Natural killer cell (primary cell): ENCODE data around the gene PSMC3IP. TPM values are rescaled to one million over a fixed set of nuclear protein-coding genes. Genes with fewer than 3 reads are reported as not detected.
A peak's percentile ranks its signal among the peaks of the same experiment; 100 is the strongest.
"Not testable (repeated sequence)": the region's sequence is repeated elsewhere in the genome, so short reads cannot be mapped to it uniquely, and the experiment has no call there.

Experiments used
- ATAC-seq, 3 donors: fragments of 150-1000 bp in 2 of 3; fragments of 200-7000 bp in 1 of 3; cut with Tn5 transposase; 1 replicate in 1 of 3; 2 replicates in 2 of 3; pipeline ENCODE4 v1.10.0; 2021; ENCODE audit warnings: mild to moderate bottlenecking in 2 of 3, moderate library complexity in 2 of 3
- DNase-seq, 2 donors: peaks; one replicate each; pipeline versions ENCODE4 v3.0.0 to v3.0.0-alpha.2; 2013 to 2021; ENCODE audit warnings: mixed read lengths in 1 of 2
- H3K27ac ChIP-seq: one replicate; pipeline ENCODE4 v1.5.1; 2013; ENCODE audit warnings: mild to moderate bottlenecking, low read length
- H3K27me3 ChIP-seq: one replicate; pipeline ENCODE4 v1.6.1; 2013; ENCODE audit warnings: low read length; ENCODE audit not compliant: control insufficient read depth, insufficient read depth
- H3K36me3 ChIP-seq: one replicate; pipeline ENCODE4 v1.6.1; 2013; ENCODE audit warnings: low read length; ENCODE audit not compliant: control insufficient read depth, insufficient read depth
- H3K4me1 ChIP-seq: one replicate; pipeline ENCODE4 v1.6.1; 2013; ENCODE audit warnings: low read length; ENCODE audit not compliant: control insufficient read depth, insufficient read depth
- H3K4me3 ChIP-seq: one replicate; pipeline ENCODE4 v1.5.1; 2013; ENCODE audit warnings: low read length
- H3K9me3 ChIP-seq: one replicate; pipeline ENCODE4 v1.6.1; 2013; ENCODE audit warnings: low read length; ENCODE audit not compliant: control insufficient read depth, insufficient read depth
- H3K27ac Mint-ChIP-seq, 2 donors: one replicate each; pipeline ENCODE4 v1.8.0; 2022; ENCODE audit warnings: mild to moderate bottlenecking in 2 of 2, mixed read lengths in 2 of 2, moderate library complexity in 1 of 2
- H3K27me3 Mint-ChIP-seq, 2 donors: one replicate each; pipeline ENCODE4 v1.8.0; 2022; ENCODE audit warnings: low read depth in 2 of 2, mixed read lengths in 2 of 2
- H3K36me3 Mint-ChIP-seq: one replicate; pipeline ENCODE4 v1.8.0; 2022; ENCODE audit warnings: mixed read lengths
- H3K4me1 Mint-ChIP-seq, 2 donors: one replicate each; pipeline ENCODE4 v1.8.0; 2022; ENCODE audit warnings: mixed read lengths in 2 of 2
- H3K4me3 Mint-ChIP-seq: one replicate; pipeline ENCODE4 v1.8.0; 2022; ENCODE audit warnings: mild to moderate bottlenecking, moderate library complexity, mixed read lengths
- H3K9me3 Mint-ChIP-seq, 2 donors: one replicate each; pipeline ENCODE4 v1.8.0; 2022; ENCODE audit warnings: mixed read lengths in 2 of 2
- CTCF ChIP-seq: fragments of 200-600 bp; IDR thresholded peaks from one replicate; pipeline ENCODE4 v1.8.0; 2022; ENCODE audit warnings: antibody characterized with exemption
- WGBS: methylation state at CpG from one replicate; pipeline ENCODE4 v1.1.7; 2013; ENCODE audit warnings: missing lambda C conversion rate; ENCODE audit not compliant: insufficient coverage; 5-methylcytosine and 5-hydroxymethylcytosine counted together
- intact Hi-C: fragments of 100-400 bp; cut with micrococcal nuclease; formaldehyde crosslinking; loops from one replicate; pipeline ENCODE4 v1.14.2; 2022
- total RNA-seq, 4 donors: library from RNA; stranded (reverse); fragments of 120-200 nt in 1 of 4; gene quantifications; one replicate each; pipeline versions ENCODE4 v1.2.3 to v1.2.4, GENCODE V29; 2013 to 2022

The PSMC3IP gene
- total RNA-seq, 3 donors from 2014 or later (not counting 1 experiment from before 2014, with no cell fraction given) = 5.0 to 6.2 (median 5.7) TPM

GRCh38 chr17:42612013-42612412 lies 34.5 kb upstream of the PSMC3IP start:
- H3K27me3 ChIP-seq = no peaks in the 10 kb centered on the region
- H3K36me3 ChIP-seq = peaks cover 30% of the 10 kb centered on the region
- WGBS = 99% methylated on average over 4 of the region's 4 CpGs
- DNase-seq = no peak
- Mint-ChIP-seq H3K27ac (no peak overlapping the region), H3K9me3 (no peaks in the 10 kb centered on the region), H3K36me3 (no peaks in the 10 kb centered on the region), H3K4me1 (peaks cover 22 to 27% of the 10 kb centered on the region in 2 donors), H3K27me3 (no peaks in the 10 kb centered on the region), H3K4me3 (no peak overlapping the region)
- no peak for ATAC-seq
- H3K27ac ChIP-seq = no peak overlapping the region
- no peak overlapping the region for H3K4me3 ChIP-seq
- intact Hi-C loops = no loop called here
- no peaks in the 10 kb centered on the region for H3K9me3 ChIP-seq
- peaks cover 17% of the 10 kb centered on the region for H3K4me1 ChIP-seq
- TF ChIP-seq CTCF = no peak

GRCh38 chr17:42609814-42610801 lies 32.6 kb upstream of the PSMC3IP start:
- 25% methylated on average over 31 of the region's 42 CpGs for WGBS
- Histone ChIP-seq H3K27ac (peak overlapping the region; percentile 67), H3K4me3 (peak overlapping the region; percentile 73), H3K4me1 (peaks cover 32% of the 10 kb centered on the region), H3K36me3 (peaks cover 25% of the 10 kb centered on the region)
- H3K36me3 Mint-ChIP-seq, H3K27me3 ChIP-seq, DNase-seq, H3K9me3 Mint-ChIP-seq, H3K9me3 ChIP-seq, ATAC-seq, H3K27me3 Mint-ChIP-seq: not testable (repeated sequence)
- H3K4me1 Mint-ChIP-seq = peaks cover 36 to 45% of the 10 kb centered on the region in 2 donors
- H3K27ac Mint-ChIP-seq = peak overlapping the region; percentile 96 to 97
- intact Hi-C loops = loop anchor here (2.0 to 5.0 kb wide), 4 partner anchors 33 to 221 kb away; partner anchors contain the start of genes MLX, PSMC3IP and STAT3
- H3K4me3 Mint-ChIP-seq = peak overlapping the region; percentile 100

DNA sequence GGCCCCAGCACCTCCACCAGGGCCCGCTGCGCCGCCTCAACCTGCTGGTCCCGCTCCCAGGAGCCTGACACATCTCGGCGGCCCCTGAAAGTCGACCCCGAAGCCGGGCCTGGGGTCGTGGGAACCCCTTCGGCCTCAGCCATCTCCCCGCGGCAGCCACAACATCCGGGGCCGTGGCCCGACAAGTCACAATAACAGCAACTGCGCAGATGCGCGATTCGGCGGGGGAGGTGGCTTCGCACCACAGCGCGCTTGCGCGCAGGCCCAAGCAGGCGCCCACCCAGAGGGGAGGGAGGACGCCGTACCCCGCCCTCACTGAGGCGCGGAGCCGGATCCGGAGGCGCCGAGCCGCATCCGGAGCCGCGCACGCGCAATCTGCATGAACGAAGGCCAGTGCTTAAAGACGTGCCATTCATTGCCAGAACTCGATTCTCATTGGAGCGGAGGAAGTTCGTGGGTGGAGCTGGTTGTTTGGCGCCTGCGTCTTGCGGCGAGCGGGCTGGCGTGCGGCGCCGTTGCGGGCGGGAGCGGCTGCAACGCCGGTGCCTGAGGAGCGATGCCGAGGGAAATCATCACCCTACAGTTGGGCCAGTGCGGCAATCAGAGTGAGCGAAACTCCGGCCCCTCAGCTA lies 31.8 kb upstream of the PSMC3IP start, which contains the start of the genes RETREG3 and TUBG1:
Gene RETREG3 (minus strand): TSS at position 193 of the 632 bp plus-strand sequence. CDS start 50 bp downstream, at position 143.
Gene TUBG1 (plus strand): TSS at position 502 of the 632 bp plus-strand sequence. CDS start 55 bp downstream, at position 557.
- ATAC-seq (peak; percentile 88 to 95 (median 90)), DNase-seq (peak; percentile 98 to 100)
- H3K4me1 ChIP-seq = peaks cover 32% of the 10 kb centered on the region
- no peaks in the 10 kb centered on the region for H3K27me3 Mint-ChIP-seq
- intact Hi-C loops = loop anchor here (2.0 to 5.0 kb wide), 4 partner anchors 32 to 220 kb away; partner anchors contain the start of genes MLX, PSMC3IP and STAT3
- H3K27ac Mint-ChIP-seq = peak within 1 kb of the TSS; percentile 96 to 97
- no peaks in the 10 kb centered on the region for H3K27me3 ChIP-seq
- H3K36me3 Mint-ChIP-seq = no peaks in the 10 kb centered on the region
- peak within 1 kb of the TSS; percentile 98 for H3K4me3 ChIP-seq
- no peaks in the 10 kb centered on the region for H3K9me3 ChIP-seq
- TF ChIP-seq CTCF = no peak
- no peaks in the 10 kb centered on the region for H3K9me3 Mint-ChIP-seq
- peaks cover 17% of the 10 kb centered on the region for H3K36me3 ChIP-seq
- peak within 1 kb of the TSS; percentile 90 for H3K27ac ChIP-seq
- under 1% methylated on average over 66 of the region's 66 CpGs for WGBS
- H3K4me1 Mint-ChIP-seq = peaks cover 44 to 53% of the 10 kb centered on the region in 2 donors
- H3K4me3 Mint-ChIP-seq = peak within 1 kb of the TSS; percentile 100
